Activated effector memory CD4-positive, alpha-beta T cell treated with anti-CD3 and anti-CD28 coated beads, Interleukin-2, amount 50 U/mL, for 16 hours (primary cell): ENCODE measurements around the gene UBQLN4.
"Not testable (repeated sequence)": the region's sequence is repeated elsewhere in the genome, so short reads cannot be mapped to it uniquely, and the experiment has no call there.

Source experiments
- DNase-seq: peaks from one replicate; pipeline ENCODE4 v3.0.0-alpha.2; 2020

Gene UBQLN4

GRCh38 chr1:156080863-156081179 lies 27.2 kb upstream of the UBQLN4 start:
- no peak for DNase-seq

DNA sequence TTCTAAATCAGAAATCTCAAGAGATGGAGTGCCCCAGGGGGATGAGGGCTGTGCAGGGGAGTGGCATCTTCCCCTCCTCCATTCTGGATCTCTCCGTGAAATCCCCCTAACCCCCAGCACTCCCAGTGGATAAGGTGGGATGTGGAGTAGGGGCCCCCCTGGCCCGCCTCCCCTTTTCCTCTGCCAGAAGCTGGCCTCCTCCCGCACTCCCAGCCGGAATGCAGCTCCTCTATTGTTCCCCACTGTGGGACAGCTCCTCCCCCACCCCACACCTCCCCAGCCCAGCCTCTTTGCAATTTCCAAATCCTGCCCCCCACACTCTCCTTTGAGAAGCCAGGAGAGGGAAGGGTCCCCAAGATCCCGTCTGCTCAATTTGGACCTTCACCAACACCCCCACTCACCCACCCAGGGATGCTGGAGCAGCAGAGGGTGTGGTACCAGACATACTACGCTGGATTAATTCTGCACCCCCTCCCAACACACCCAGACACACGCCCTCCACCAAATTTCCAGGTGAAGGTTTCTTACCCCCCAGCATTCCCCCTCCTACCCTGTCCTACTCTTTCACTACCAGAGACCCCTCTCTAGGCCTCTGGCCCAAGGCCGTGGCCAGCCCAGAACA lies 26.8 kb upstream of the UBQLN4 start:
- no peak for DNase-seq

GRCh38 chr1:156079762-156080161 lies 26.2 kb upstream of the UBQLN4 start:
- DNase-seq: no peak

- no peak for DNase-seq
These were observed 25.1 kb upstream of the UBQLN4 start for GRCh38 chr1:156078728-156079127.

GRCh38 chr1:156077430-156077760 lies 23.8 kb upstream of the UBQLN4 start:
- DNase-seq: no peak

DNA sequence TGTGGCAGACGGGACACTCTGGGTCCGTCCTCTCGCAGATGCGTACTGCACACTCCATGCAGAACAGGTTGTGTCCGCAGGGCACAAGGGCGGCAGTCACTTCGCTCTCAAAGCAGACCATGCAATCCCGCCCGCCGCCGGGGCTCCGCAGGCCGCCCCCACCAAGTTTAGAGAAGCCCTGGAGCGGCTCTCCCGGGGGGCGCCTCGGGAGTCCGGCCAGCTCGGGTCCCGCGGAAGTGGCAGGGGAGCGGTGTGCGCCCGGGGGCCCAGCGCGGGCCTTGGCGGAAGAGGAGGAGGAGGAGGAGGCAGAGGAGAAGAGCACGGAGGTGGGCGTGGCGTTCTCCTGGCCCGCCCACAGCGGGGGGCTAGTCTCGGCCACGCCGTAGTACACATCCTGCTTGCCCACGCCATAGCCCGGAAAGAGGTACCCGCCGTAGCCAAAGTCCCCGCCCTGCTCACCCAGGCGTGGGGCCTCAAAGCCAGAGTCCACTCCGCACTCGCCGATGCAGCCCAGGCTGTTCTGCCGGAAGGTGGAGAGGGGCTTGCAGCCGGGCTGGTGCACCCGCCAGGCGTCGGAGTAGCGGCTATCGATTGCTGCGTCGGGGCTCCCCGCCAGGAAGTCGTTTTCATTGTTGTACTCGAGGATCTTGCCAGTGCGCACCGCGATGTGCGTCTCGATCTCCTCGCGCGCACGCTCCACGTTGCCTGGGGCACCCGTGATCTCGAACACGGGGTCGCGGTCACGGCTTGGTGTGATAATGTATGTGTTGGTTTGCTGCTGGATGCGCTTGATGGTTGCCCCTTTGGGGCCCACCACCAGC lies 23.2 kb upstream of the UBQLN4 start:
- DNase-seq: no peak

DNA sequence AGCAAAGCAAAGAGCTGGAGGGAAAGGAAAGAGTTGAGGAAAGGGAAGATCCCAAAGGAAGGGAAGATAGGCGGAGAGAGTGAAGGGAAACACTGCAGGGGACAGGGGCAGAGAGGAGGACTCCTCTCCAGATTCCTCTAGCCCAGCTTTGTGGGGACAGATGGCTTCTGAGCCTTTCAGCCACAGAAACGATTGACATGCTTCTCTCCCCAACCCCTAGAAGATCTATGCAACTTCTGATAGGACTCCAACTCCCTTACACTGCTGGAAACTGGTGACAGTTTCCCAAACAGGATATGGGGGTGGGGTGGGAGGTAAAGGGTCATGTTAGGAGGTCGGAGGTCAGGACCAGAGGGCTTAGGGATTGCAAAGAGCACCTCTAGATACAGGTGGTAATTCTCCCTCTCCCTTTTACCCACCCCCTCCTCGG lies 22.2 kb upstream of the UBQLN4 start:
- no peak for DNase-seq

DNA sequence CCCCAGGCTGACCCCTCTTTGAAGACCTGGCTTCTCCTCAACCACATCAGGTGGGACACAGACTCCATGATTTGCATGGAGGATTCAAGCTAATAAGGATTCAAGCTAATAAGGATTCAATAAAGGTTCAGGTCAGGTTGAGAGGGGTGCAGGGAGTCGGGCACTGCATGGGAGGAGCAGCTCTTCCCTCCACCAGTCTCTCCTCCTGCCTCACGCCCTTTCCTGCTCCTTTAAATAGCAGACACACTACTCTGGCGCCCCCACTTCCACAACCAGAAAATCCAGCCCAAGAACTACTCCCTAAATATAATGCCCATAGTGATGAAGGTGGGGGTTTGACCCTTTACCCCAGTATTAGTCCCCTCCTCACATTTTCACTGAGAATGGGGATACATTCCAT lies 21.6 kb upstream of the UBQLN4 start:
- no peak for DNase-seq

DNA sequence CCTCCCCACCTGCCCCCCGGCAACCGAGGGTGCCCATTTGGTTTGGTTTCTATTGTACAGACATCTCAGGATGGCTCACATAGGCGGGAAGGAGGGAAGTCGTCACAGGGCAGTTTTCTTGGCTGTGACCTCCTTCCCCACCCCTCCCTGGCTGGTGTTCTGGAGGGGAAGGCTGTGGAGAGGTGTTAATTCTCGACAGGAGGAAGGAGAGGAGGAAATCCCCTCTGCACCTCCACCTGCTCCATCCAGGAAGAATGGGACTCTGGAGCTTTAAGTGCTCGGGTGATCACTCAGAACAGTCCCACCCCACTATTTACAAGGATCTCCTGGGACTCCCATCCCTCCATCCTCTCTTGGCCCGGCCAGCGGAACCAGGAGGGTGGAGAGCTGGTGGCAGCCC lies 21.1 kb upstream of the UBQLN4 start:
- no peak for DNase-seq

DNA sequence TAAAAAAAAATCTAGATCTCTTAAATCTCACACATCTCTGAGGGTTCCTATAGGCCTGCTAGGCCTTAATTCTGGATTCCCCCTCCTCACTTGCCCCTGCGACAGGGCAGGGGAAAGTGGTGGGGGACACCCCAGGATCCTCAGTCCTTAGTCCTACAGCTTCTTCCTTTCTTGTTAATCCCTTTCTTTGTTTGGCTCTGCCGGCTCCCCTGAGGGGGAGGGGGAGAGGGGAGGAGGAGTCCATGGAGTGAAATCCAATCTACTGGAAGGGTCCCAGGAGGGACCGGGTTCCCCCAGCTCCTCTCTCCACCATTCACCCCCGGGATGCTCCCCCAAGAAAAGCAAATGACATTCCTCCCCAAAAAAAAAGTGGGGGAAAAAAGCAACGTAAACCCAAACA lies 20.1 kb upstream of the UBQLN4 start:
- DNase-seq: no peak

DNA sequence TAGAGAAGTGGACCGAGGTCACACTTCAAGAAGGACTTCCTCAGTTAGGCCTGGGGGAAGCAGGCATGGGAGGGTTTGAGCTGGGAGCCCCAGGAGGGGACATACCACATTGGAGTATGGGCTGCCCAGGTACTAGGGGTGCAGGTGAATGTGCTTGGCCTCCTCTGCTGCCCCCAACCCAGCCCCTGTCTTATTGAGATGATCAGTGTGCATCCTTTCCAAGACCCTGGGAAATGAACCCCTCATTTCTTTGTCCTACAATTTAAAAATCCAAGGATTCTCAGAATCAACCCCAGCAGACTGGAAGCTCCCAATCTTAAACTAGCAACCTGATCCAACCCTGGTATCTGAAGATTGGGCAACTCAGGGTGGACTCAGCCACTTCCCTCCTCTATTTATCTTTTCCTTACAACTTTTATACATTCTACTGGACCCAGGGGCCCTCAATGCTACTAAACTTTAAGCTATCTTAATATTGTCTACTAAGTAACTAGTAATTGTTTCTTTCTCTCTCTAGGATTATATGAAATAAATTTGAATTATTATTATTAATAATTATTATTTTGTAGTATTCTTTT lies 19.6 kb upstream of the UBQLN4 start:
- DNase-seq: no peak

DNA sequence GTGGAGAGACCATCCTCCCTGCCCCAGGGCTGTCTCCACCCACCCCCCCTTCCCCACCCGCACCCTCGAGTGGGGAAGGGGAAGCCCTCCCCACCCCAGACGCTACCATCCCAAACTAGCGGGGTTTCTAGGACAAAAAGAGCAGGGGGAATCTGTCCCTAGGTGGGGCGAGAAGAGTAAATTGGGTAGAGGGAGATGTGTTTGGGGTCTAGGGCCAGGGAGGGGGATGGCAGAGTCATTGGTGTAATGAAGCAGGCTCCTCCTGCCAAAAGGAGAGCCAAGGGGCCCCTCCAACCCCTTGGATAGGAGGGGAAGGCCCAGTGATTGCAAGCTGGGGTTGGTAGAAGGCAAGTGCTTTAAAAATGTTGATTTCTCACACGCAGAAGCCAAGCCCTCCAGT lies 18.7 kb upstream of the UBQLN4 start:
- DNase-seq: no peak

DNA sequence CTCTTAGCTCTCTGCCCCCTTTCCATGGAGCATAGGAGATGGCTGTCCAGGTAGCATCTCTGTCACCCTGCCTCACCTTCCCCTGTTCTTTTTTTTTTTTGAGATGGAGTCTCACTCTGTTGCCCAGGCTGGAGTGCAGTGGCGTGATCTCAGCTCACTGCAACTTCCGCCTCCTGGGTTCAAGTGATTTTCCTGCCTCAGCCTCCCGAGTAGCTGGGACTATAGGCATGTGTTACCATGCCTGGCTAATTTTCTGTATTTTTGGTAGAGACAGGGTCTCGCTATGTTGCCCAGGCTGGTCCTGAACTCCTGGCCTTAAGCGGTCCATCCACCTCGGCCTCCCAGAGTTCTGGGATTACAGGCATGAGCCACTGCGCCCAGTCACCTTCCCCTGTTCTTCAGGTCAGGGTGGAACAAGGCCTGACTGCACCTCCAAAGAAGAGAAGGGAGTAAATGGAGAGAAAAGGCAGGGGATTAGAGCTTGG lies 17.8 kb upstream of the UBQLN4 start:
- DNase-seq: not testable (repeated sequence)

GRCh38 chr1:156070548-156070947 lies 16.9 kb upstream of the UBQLN4 start:
- no peak for DNase-seq

DNA sequence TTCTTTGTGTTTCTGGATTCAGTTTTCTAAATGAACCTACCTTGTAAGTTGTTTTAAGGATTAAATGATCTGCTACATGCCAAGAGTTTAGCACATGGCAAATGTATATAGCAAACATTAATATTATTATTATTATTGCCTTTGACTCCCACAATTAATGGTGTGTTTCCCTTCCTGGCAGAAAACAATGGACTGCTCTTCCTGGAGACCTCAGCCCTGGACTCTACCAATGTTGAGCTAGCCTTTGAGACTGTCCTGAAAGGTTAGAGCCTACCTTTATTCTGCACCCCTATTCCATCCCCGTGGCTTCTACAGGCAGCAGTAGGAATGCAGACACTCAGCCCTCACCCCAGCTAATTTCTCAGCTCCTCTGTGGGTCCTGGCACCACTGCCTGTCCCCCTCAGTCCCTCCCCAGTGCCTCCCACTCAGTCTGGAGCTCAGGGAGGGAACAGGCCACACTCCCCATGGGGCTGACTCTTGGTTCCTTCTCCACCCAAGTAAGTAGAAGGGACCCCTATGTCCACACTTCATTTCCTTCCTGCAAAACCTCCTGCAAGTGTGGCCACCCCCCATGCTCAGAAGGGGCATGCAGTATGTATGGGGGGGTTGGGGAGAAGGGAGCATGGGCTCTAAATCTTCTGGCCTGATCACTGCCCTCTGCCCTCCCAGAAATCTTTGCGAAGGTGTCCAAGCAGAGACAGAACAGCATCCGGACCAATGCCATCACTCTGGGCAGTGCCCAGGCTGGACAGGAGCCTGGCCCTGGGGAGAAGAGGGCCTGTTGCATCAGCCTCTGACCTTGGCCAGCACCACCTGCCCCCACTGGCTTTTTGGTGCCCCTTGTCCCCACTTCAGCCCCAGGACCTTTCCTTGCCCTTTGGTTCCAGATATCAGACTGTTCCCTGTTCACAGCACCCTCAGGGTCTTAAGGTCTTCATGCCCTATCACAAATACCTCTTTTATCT lies 16.2 kb upstream of the UBQLN4 start:
- DNase-seq: no peak

GRCh38 chr1:156067262-156067661 lies 13.7 kb upstream of the UBQLN4 start:
- DNase-seq: no peak

DNA sequence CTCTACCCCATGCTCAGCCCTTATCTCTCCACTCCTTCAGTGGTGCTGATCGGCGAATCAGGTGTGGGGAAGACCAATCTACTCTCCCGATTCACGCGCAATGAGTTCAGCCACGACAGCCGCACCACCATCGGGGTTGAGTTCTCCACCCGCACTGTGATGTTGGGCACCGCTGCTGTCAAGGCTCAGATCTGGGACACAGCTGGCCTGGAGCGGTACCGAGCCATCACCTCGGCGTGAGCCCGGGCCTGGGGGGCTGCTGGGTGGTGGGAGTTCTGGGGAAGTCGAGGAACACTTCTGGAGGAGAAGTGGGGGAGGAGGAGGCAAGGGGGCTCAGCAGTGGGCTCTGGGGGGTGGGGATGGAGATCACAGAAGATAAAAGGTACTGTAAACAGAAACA lies 12.3 kb upstream of the UBQLN4 start:
- no peak for DNase-seq

DNA sequence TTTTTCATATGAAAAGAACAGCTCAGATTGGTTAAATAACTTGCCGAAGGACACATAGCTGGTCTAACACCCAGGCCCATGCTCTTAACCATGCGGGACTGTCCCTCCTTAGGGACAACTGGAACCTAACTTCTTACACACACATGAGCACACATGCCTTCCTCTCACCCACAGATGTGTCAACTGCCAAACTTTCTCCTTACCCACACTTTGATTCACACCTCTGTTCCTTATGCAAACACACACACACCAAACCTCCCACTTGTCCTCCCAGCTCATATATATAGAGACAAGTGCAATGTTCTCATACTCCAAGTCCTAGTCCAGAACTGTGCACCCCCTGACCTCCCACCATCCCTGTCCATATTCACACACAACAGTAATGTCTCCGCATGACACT lies 11.6 kb upstream of the UBQLN4 start:
- DNase-seq: no peak

DNA sequence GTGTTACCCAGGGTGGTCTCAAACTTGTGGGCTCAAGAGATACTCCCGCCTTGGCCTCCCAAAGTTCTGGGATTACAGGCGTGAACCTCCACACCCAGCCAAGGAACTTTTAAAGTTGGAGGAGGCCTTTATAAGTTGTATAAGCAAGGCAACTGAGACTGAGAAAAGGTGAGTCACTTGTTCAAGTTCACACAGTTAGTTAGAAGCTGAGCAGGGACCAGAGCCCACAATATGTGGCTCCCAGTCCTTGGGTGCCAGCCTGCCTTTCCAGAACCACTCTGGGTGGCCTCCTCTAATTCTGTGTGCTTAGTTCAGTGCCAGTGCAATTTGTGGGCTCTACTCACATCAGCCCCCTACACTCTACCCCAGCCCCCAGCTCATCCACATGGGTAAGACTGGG lies 11.0 kb upstream of the UBQLN4 start:
- DNase-seq: no peak

DNA sequence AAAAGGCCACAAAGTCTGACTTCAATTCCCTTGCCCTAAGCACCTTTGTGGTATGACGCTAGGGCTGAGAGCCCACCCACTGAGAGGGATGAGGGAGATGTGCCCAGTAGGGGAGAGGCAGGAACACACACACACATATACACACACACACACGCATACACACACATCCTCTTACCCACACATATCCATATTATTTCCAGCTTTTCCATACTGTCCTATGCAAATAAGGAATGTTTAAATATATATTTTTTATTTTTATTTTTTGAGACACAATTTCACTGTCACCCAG lies 10.3 kb upstream of the UBQLN4 start:
- no peak for DNase-seq

DNA sequence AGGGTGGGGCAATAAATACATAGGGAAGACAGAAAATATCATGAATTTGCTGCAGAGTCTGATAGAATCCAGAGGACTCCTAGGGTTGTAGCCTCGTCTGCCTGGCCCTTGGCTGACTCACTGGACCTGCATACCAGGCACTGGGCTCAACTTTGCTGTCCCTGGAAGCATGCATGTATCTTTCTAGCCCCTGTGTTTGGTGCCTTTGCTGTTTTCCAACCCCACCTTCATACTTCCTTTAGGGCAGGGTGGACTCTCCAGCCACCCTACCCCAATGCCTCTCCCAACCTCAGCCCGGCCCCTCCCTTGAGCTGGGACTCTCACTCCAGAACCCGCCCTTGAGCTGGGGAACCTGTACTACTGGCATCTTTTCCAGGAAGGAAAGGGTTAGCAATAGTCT lies 8.6 kb upstream of the UBQLN4 start:
- no peak for DNase-seq

- no peak for DNase-seq
These were observed 7.5 kb upstream of the UBQLN4 start, which contains the start of gene RAB25 for GRCh38 chr1:156060937-156061636. RAB25 (plus strand) TSS chr1:156061160; CDS start chr1:156061401, 241 bp downstream.

GRCh38 chr1:156056326-156056849 lies 2.8 kb upstream of the UBQLN4 start:
- no peak for DNase-seq
